ENCODE measurements around the gene RPS15.

The RPS15 gene

DNA sequence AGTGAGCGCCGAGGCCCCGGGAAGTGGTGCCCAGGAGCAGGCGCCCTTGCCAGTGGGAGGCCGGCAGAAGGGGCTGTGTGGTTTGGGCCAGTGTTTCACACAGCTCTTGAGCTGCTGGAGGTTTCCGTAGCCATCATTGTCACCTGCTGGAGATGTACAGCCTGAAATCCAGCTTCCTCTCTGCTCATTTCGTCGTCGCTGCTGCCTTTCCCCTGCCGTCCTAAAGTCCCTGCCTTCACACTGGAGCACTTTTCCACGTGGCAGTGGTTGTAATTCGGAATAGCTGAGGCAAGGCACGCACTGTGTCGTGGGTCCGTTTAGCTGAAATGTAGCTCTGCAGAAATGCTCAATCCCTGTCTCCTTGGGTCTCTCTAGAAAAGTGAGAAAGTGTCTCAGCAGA is 17.6 kb upstream of the RPS15 start:
- Histone ChIP-seq H3K79me2 (peaks cover 72% of the 10 kb centered on the region), H3K4me1 (peaks cover 16% of the 10 kb centered on the region), H3K36me3 (ENCODE audit: control insufficient read depth, insufficient read depth, low read length) (no peaks in the 10 kb centered on the region), H3K27ac (no peak overlapping the region), H2AFZ (no peak overlapping the region), H3K4me3 (ENCODE audit: low read depth, low read length) (no peak overlapping the region), H3K9me3 (ENCODE audit: control insufficient read depth, low read length) (no peaks in the 10 kb centered on the region), H3K4me2 (ENCODE audit: low read length) (no peak overlapping the region), H3K27me3 (ENCODE audit: control insufficient read depth, insufficient read depth, low read length) (no peaks in the 10 kb centered on the region), H3K9ac (no peak overlapping the region)
- TF ChIP-seq, protein P1, sequence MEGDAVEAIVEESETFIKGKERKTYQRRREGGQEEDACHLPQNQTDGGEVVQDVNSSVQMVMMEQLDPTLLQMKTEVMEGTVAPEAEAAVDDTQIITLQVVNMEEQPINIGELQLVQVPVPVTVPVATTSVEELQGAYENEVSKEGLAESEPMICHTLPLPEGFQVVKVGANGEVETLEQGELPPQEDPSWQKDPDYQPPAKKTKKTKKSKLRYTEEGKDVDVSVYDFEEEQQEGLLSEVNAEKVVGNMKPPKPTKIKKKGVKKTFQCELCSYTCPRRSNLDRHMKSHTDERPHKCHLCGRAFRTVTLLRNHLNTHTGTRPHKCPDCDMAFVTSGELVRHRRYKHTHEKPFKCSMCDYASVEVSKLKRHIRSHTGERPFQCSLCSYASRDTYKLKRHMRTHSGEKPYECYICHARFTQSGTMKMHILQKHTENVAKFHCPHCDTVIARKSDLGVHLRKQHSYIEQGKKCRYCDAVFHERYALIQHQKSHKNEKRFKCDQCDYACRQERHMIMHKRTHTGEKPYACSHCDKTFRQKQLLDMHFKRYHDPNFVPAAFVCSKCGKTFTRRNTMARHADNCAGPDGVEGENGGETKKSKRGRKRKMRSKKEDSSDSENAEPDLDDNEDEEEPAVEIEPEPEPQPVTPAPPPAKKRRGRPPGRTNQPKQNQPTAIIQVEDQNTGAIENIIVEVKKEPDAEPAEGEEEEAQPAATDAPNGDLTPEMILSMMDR (IDR thresholded peaks at IDR 0.05), result no peak

DNA sequence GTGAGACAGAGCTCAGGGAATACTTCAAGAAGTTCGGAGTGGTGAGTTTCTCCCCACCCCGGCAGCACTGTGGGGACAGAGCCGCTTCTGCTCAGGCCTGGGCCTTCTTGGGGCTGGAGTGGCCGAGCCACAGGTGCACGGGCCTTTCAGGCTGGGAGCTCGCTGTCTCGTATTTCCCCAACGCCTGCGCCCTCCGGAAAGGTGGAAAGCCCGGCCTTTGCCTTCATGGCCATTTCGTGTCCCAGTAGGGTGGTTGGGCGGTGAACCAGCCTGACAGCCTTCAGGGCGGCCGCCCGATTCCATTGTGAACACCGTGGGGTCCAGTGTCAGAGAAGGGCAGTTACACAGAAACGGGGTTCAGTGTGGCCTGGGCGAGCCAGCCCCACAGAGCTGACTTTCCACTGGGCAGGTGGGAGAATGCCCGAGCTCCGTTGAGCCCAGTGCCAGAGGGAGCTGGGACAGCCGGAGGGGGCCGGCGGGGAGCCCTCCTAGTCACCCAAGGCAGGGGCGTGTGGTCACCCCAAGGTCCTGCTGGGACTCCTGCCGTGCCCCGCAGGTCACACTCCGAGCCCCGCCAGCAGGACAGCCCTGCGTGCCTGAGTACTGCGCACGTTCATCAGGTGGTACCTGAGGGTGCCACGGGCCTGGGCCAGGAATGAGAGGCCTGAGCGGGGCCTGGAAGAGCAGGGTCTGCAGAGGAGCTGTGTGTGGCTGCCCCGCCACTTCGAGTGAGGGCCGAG is 16.8 kb upstream of the RPS15 start:
- H3K4me1 ChIP-seq, result peaks cover 8% of the 10 kb centered on the region
- no peaks in the 10 kb centered on the region for H3K36me3 ChIP-seq (ENCODE audit: control insufficient read depth, insufficient read depth, low read length)
- H2AFZ ChIP-seq, result no peak overlapping the region
- H3K27me3 ChIP-seq (ENCODE audit: control insufficient read depth, insufficient read depth, low read length), result no peaks in the 10 kb centered on the region
- H3K4me2 ChIP-seq (ENCODE audit: low read length), result no peak overlapping the region
- no peaks in the 10 kb centered on the region for H3K9me3 ChIP-seq (ENCODE audit: control insufficient read depth, low read length)
- no peak overlapping the region for H3K27ac ChIP-seq
- TF ChIP-seq, protein P1 (IDR thresholded peaks at IDR 0.05), result no peak
- peaks cover 64% of the 10 kb centered on the region for H3K79me2 ChIP-seq
- H3K9ac ChIP-seq, result no peak overlapping the region
- H3K4me3 ChIP-seq (ENCODE audit: low read depth, low read length), result no peak overlapping the region

DNA sequence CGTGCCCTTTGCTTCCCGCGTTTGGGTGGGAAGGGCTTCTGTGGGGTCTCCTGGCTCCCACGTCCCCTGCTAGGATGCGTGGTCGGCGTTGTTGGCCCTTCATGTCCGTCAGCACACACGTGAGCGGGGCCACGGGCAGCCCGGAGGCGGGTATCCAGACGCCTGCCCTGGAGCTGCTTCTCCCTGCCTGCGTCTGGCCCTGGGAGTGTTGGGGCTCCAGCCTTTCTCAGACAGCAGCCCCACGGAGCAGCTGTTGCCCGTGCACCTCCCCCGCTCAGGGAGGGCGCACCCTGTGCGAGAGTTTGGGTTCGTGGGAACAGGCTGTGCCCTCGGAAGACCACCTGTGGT is 16.3 kb upstream of the RPS15 start:
- Histone ChIP-seq H3K4me2 (ENCODE audit: low read length) (no peak overlapping the region), H2AFZ (no peak overlapping the region), H3K4me1 (peaks cover 3% of the 10 kb centered on the region), H3K27me3 (ENCODE audit: control insufficient read depth, insufficient read depth, low read length) (no peaks in the 10 kb centered on the region), H3K9me3 (ENCODE audit: control insufficient read depth, low read length) (no peaks in the 10 kb centered on the region), H3K4me3 (ENCODE audit: low read depth, low read length) (no peak overlapping the region), H3K27ac (no peak overlapping the region), H3K79me2 (peaks cover 60% of the 10 kb centered on the region), H3K36me3 (ENCODE audit: control insufficient read depth, insufficient read depth, low read length) (no peaks in the 10 kb centered on the region), H3K9ac (no peak overlapping the region)
- TF ChIP-seq, protein P1 (IDR thresholded peaks at IDR 0.05), result no peak

DNA sequence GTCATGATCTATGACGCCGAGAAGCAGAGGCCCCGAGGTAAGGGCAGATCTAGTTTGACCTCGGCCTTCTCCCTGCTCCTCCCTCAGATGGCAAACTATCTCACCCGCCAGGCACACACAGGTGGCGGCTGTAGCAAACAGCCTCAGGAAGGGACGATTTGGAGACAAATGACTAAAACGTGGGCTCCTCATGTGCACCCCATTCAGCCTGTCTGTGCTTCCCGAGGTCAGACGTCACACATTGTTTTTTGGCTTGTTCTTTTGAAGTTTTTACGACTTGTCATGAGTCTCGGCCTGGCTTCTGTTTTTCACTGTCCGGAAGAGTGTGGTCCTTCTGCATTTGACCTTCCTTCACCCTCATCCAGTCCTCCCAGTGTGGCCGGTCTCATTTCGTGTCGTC is 15.8 kb upstream of the RPS15 start:
- Histone ChIP-seq H3K4me1 (no peaks in the 10 kb centered on the region), H3K36me3 (ENCODE audit: control insufficient read depth, insufficient read depth, low read length) (no peaks in the 10 kb centered on the region), H3K9ac (no peak overlapping the region), H3K79me2 (peaks cover 56% of the 10 kb centered on the region), H3K4me2 (ENCODE audit: low read length) (no peak overlapping the region), H3K27me3 (ENCODE audit: control insufficient read depth, insufficient read depth, low read length) (no peaks in the 10 kb centered on the region), H3K4me3 (ENCODE audit: low read depth, low read length) (no peak overlapping the region), H3K27ac (no peak overlapping the region), H3K9me3 (ENCODE audit: control insufficient read depth, low read length) (no peaks in the 10 kb centered on the region), H2AFZ (no peak overlapping the region)
- TF ChIP-seq, protein P1 (IDR thresholded peaks at IDR 0.05), result no peak

DNA sequence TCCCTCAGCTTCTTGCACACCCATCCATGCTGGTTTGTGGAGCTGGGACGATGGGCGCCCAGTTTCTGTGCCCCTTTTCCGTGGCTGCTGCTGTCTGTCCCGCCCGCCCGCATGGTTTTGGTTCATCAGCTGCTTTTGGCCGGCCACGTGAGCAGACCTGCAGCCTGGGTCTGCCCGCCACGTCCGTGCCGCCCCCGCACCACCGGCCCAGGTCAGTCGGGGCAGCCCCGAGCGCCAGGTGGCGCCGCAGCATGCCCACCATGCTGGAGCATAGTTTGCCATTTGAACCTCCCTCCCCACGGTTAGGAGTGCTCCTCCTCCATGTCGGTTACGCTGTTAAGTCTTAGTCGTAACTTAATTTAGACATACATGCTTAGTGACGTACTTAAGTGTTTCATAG is 15.3 kb upstream of the RPS15 start:
- TF ChIP-seq, protein P1 (IDR thresholded peaks at IDR 0.05), result no peak
- Histone ChIP-seq H2AFZ (no peak overlapping the region), H3K4me3 (ENCODE audit: low read depth, low read length) (no peak overlapping the region), H3K79me2 (peaks cover 51% of the 10 kb centered on the region), H3K27me3 (ENCODE audit: control insufficient read depth, insufficient read depth, low read length) (no peaks in the 10 kb centered on the region), H3K4me1 (no peaks in the 10 kb centered on the region), H3K36me3 (ENCODE audit: control insufficient read depth, insufficient read depth, low read length) (no peaks in the 10 kb centered on the region), H3K9ac (no peak overlapping the region), H3K4me2 (ENCODE audit: low read length) (no peak overlapping the region), H3K27ac (no peak overlapping the region), H3K9me3 (ENCODE audit: control insufficient read depth, low read length) (no peaks in the 10 kb centered on the region)

All from parathyroid adenoma (tissue), 2 donors.